GM18498 (cell line): ENCODE results near the gene CDH4.

ENCODE experiments used
- ATAC-seq: cut with Tn5 transposase; IDR thresholded peaks from one replicate; pipeline ENCODE4 v1.9.1; 2021; ENCODE audit warnings: mild to moderate bottlenecking, moderate library complexity; ENCODE audit not compliant: unreplicated experiment

CDH4 gene

DNA sequence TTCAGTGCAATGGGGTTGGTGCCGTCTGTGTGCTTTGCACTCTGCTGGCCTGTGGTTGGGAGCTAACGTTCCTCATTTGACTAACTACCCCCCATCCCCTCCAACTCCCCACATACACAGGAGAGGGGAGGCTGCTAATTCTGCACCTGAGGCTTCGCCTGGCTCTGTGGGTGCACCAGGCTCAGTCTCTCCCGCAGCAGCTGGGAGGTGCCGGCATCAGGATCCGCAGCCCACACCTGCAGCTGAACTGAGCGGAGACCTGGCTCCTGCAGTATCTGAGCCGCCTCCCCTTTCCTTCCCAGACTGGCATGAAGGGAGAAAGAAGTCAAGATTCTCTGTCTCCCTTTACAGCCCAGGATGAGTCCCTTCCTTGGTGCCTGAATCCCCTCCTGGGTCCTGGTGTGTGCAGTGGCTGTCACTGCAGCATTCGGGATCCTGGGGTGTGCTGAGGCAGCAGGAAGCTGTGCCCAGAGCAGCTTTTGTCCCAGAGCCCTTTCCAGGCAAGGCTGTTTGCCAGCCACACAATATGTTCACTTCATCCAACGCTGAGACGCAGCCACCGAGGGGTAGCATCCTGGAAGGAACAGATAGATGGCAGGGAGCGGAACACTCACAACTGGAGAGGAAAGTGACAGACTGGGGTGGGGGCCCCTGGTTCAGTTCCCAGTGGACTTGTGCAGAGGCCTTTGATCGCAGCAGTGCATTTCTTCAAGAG, 70.2 kb downstream of the CDH4 start:
- no peak for ATAC-seq

GRCh38 chr20:61324906-61325305, 72.8 kb downstream of the CDH4 start:
- ATAC-seq: no peak

DNA sequence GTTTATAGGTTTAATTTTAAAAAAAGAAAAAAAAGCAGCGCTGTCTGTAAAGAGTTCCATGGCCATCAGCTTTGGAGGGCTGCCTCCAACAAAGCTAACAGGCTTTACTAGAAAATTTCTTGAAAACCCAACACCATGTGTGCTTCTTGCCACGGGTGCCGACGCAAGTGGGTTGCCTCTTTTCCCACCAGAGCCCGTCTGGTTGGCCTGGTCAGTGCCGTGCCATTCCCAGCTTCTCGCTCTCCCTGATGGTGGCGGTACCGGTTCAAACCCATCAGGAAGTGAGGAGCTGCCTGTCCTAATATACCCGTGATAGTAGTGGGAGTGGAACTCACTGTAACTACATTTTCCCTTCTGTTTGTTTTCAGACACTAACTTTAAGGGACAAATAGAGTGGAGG, 73.7 kb downstream of the CDH4 start:
- ATAC-seq: no peak

DNA sequence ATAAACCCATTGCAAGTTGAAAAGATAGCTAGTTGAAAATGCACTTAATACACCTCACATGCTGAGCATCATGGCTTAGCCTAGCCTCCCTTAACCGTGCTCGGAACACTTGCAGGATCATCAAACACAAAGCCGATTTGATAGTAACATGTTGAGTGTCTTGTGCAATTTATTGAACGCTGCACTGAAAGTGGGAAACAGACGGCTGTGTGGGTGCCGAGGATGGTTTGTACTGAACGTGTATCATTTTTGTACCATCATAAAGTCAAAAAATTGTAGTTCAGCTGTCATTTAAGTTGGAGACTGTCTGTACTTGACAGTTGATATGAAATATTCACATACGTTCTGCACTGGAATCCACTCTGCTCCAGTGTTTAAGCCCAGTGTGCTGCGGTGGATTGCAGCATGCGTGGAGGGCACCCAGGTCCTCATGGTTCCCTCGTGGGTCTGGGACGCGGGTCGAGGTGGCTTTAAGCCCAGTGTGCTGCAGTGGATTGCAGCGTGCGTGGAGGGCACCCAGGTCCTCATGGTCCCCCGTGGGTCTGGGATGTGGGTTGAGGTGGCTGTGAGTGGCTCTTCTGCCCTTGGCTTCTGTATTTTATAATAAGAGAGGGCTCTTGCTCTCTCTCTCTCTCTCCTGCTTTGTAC, 77.0 kb downstream of the CDH4 start:
- ATAC-seq: no peak

DNA sequence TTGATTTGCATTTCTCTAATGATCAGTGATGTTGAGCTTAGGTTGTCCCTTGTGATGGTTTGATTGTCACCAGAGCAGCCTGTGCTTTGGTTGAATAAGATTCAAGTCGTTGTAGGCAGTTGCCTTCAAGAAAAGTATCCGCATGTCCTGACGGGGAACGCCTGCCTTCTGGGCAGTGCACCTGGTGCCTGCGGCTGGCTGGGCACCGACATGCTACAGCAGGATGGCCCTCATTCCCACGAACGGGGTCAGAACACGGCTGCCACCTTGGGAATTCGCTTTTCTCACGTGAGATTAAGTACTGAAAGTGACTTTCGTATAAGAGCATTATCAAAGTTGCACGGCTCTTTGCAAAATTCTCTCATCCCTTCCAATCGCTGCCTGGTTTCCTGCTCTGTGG, 78.4 kb downstream of the CDH4 start:
- ATAC-seq: no peak

DNA sequence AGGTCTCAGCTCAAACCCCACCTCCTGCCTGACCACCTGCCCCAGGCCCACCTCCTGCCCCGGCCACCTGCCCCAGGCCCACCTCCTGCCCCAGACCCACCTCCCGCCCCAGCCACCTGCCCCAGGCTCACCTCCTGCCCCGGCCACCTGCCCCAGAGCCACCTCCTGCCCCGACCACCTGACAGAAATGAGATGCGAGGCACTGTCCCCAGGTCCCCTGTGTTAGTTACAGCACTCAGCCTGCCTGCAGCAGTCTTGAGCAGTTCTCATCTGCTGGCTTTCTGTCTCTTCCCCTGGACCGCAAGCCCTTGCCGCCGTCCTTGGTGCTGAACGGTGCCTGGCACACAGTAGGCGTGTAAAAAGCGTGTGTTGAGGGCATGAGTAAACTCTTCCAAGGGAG, 79.5 kb downstream of the CDH4 start:
- no peak for ATAC-seq

DNA sequence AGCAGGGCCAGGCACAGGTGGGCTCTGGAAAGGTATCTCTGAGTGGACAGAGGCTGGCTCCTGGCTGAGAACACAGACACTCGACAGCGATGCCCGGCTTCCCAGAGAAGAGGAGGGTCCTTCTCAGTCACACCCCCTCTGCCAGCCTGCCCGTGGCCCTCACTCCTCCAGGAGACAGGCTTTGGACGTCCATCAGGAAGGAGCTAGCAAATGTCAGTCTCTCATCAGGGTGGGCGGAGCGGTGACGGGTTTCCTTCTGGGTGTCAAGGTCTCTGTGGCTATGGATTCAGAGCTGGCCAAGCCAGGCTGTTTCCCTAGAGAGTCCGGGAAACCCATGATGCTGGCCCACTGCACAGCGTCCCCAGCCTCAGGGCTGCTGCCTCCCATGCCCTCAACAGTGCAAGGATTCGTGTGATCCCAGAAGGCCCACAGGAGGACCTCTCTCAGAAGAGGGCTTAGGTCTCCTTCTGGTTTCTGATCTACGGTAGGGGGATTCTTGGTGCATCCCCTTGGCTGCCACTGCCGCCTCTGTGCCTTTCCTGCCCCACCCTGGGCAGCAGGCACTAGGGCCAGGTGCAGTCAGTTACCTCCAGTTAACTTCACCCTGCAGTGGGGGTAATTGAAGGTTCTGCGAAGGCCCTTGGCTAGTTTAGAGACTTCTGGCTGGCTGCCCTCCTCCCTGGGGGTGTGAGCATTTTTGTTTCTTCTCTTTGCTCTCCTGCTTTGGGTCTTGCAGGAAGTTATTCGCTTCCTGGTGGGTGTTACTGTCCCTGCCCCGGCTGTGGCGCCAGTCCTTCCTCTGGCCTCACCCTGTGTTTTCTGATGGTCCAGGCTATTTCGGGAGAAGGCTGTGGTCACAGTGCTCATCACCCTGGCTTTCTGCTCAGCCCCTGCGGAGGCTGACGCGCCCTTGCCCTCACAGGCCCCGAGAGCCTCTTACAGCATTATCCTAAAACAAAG, 80.2 kb downstream of the CDH4 start:
- no peak for ATAC-seq

DNA sequence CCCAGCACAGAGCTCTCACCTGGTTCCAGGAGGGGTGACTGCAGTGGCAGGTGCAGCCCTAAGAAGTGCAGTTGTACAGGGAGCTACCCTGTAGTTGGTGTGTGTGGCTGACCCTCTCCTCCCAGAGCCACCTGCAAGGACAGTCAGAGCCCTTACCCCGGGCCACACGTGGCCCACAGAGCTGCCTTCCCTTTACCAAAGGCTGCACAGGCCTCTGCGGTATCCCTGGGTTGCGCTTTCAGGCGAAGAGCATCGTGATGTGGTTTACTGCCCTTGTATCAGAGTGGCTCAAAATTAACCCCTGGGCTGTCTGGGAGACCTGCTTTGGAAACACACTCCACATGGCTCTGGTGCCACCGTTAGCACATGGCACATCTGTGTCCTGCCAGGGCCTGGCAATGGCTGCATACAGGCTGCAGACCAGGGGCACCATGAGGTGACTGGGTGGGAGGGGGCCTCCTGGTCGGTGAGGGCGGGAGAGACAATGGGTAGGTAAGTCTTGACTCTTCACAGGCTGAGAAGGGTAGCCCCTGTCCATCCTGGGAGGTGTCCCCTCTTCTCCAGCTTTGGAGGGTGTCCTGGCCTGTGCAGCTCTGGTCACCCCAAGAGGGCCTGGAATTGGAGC, 81.5 kb downstream of the CDH4 start:
- no peak for ATAC-seq

- ATAC-seq: no peak
Observed at GRCh38 chr20:61340157-61340556, 88.1 kb downstream of the CDH4 start.

DNA sequence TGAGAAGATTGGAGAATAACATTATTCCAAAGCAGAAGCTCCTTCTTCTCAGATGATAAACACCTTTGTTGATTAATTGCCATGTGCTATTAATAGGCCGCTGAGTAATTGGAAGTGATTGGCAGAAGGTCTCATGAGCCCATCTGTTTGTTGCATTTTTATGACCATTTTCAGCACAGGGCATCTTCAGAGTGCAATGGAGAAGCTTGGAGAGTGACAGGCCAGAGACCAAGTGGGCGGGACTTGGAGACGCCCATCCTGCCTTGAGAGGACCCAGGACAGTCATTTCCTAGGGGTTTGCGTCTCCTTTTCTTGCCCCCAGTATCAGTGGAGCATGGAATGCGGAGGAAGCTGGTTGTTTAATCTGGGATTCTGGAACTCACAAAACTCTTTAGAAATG, 89.5 kb downstream of the CDH4 start:
- ATAC-seq: no peak

DNA sequence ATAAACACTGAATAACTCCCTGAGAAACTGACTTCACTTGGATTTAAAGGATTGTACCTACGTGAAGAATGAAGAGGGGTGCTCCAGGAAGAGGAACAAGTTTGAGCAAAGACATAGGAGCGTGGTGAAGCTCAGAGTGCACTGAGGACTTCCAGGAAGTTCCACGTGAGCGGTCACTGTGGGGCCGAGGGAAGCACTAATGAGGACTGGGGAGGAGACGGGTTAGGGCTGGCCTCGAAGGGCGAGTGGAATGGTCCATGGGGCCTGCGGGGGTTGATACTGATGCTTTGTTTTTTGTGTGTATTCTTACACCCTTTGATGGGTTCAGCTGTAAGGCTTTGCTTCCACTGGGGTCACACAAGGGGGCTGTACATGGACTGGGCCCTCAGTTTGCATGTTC, 91.9 kb downstream of the CDH4 start:
- ATAC-seq: no peak

DNA sequence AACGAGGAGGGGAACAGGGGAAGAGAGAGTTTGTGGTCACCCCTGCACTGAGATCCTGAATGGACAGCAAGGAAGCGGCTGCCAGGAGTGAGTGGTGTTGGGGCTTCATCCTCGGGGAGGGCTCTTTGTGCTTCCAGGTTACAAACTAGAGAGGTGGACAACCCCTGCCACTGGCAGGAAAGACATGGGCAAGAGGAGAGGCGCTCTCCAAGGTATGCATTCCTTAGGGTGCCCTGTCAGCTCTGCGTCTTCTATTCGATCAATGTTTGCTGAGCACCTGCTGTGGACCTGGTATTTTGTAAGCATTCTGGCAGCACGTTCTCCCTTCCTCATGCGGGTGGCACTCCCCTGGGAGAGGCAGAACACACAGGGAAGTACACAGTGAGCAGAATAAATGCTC, 93.6 kb downstream of the CDH4 start:
- no peak for ATAC-seq

- no peak for ATAC-seq
Observed at GRCh38 chr20:61346996-61347395, 94.9 kb downstream of the CDH4 start.

DNA sequence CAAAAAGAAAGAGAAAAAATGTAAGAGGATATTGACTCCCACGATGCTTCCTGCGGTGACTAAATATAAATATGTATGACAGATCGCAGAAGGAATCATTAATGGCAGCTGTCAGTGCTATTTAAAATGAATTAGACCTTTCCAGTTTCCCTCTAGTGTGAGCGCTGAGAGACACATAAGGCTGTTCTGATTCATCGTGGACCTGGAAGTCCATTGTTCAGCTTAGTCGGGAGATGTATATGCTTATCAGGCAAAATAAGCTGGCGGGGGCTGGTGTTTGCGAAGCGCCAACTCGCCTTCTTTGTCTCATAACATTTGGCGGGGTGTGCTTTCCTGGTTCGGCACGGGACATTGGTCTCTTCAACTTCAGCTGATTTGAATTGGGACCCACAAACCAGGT, 95.4 kb downstream of the CDH4 start:
- no peak for ATAC-seq

- no peak for ATAC-seq
Observed at GRCh38 chr20:61349447-61350165, 97.5 kb downstream of the CDH4 start.

DNA sequence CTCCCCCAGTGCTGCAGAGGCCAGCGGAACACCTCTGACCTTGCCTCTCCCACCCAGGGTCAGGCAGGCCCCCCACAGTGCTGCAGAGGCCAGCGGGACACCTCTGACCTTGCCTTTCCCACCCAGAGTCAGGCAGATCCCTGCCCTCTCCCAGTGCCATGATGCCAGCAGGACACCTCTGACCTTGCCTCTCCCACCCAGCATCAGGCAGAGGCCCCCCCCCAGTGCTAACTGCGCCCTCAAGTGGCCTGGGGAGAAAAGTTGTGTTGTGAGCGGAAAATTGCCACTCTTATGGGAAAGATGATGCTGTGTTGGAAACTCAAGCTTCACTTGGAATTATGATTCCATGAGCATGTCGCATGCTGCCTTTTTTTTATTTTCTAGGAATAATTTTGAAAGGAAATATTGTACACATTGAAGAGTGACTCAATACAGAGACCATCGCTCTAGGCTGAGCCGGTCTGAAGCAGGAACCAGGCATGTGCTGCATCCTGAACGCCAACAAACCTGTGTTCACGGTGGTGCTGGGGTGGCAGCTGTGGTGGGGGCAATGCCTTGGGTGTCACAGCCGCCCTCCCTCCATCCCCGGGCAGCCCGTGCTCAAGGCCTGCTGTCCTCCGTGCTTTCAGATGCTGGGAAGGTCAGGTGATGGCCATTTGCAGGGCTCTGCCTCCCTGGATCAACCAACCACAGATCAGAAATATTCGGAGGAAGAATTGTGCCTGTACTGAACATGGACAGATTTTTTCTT, 98.6 kb downstream of the CDH4 start:
- no peak for ATAC-seq

DNA sequence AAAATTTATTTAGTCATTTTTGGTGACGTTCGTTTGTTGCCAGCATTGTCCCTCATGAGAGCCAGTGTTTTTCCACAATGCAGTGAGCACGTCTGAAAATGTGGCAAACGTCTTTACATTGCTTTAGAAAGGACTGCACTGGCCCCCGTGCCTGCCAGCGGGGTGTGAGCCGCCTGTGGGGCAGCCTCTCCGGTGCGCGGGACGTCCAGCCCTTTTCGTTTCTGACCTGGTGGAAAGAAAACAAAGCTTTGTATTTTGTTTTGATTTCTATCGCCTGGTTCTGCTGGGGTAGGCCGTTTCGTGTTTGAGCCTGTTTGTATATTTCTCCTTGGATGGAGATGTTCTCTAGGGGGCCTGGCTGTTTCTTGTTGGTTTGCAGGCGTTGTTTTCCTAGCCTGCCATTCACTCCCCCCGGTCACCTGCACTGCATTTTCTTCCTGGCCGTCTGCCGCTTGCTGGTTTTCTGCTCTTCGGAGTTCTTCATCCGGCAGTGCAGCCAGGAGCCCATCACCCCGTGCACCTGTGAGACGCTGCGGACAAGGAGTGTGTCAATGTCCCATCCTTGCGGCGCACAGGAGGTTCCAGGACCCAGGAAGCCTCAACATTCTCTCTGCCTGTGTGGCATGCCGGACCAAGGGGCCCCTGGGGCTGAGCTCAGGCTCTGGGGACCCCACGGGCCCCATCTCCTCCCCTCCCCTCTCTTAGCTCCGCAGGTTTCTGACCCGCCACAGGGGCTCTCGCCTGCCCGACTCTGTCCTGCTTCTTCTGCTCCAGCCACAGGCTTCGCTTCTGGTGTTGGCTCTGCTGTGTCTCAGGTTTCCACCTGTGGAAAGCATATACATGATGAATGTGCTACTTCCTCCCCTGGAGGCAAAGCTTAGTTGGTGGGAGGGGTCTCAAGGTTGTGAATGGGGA, 100.5 kb downstream of the CDH4 start:
- no peak for ATAC-seq

DNA sequence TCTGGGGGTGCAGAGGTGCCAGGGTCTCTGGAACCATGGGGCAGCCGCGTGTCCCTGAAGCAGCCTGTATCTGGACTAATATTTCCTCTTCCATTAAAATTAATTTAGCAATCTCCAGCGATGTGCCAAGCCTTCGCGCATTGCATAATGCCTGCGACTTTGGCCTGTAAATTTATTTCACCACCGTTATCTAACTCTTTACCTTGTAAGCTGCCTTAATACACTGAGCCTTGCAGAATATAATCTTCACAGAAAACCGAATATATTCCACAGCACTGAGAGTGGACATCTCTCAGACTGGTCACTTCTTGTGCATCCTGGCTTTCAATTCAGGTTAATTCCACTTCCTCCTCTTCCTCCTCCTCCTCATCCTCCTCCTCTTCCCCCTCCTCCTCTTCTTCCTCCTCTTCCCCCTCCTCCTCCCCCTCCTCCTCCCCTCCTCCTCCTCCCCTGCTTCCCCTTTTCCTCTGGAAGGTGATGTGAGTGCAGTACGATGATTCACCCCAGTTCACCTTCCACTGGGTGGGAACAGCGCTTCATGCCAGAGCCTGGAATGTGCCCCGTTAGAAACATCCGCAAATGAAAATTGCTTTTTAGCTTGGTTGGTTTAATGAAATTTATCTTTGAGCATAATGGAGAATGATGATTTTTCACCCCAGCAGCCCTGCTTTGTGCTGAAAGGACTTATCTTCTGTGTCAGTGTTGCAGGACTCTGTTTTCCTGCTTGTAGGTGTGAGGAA, 101.4 kb downstream of the CDH4 start:
- no peak for ATAC-seq
